Fibroblast of lung (primary cell): Measurements from ENCODE around the gene PCDHA9. TPM values are rescaled to one million over a fixed set of nuclear protein-coding genes. Genes with fewer than 3 reads are reported as not detected.
"Not testable (repeated sequence)": the region's sequence is repeated elsewhere in the genome, so short reads cannot be mapped to it uniquely, and the experiment has no call there.

Experiments used
- DNase-seq, 2 donors: peaks; one replicate each; pipeline versions ENCODE4 v3.0.0 to v3.0.0-alpha.2; 2010; ENCODE audit warnings: low read depth in 2 of 2
- H2AFZ ChIP-seq: 2 replicates; pipeline ENCODE4 v1.5.1; 2012; ENCODE audit warnings: low read length, control low read depth, inconsistent platforms
- H3K27ac ChIP-seq: 2 replicates; pipeline ENCODE4 v1.5.1; 2011; ENCODE audit warnings: low read length, control low read depth; ENCODE audit not compliant: insufficient read depth
- H3K27me3 ChIP-seq: 2 replicates; pipeline ENCODE4 v1.5.1; 2011; ENCODE audit warnings: mild to moderate bottlenecking, low read length; ENCODE audit not compliant: control insufficient read depth, insufficient read depth
- H3K36me3 ChIP-seq: 2 replicates; pipeline ENCODE4 v1.5.1; 2011; ENCODE audit warnings: low read length; ENCODE audit not compliant: control insufficient read depth, insufficient read depth
- H3K4me1 ChIP-seq: 2 replicates; pipeline ENCODE4 v1.5.1; 2011; ENCODE audit warnings: low read length; ENCODE audit not compliant: control insufficient read depth, insufficient read depth; ENCODE audit errors: extremely low read depth
- H3K4me2 ChIP-seq: 2 replicates; pipeline ENCODE4 v1.5.1; 2011; ENCODE audit warnings: low read length, control low read depth; ENCODE audit not compliant: insufficient read depth; ENCODE audit errors: extremely low read depth
- H3K4me3 ChIP-seq, 4 experiments: fragments of 200-600 bp in 1 of 4; sonication (generic) in 1 of 4; replicated peaks in 1 of 4; 2 replicates each; pipeline ENCODE4 v1.5.1; 2011 to 2016; ENCODE audit warnings: low read length in 4 of 4, low read depth in 3 of 4, mild to moderate bottlenecking in 3 of 4, control low read depth in 2 of 4, inconsistent platforms in 1 of 4, mixed read lengths in 1 of 4; ENCODE audit not compliant: insufficient read depth in 1 of 4; ENCODE audit errors: control extremely low read depth in 1 of 4
- H3K79me2 ChIP-seq: 2 replicates; pipeline ENCODE4 v1.5.1; 2012; ENCODE audit warnings: mild to moderate bottlenecking, low read length, inconsistent platforms; ENCODE audit not compliant: control insufficient read depth, insufficient read depth
- H3K9ac ChIP-seq: 2 replicates; pipeline ENCODE4 v1.5.1; 2011; ENCODE audit warnings: mild to moderate bottlenecking, low read length, control low read depth; ENCODE audit not compliant: insufficient read depth
- H3K9me3 ChIP-seq: 2 replicates; pipeline ENCODE4 v1.5.1; 2012; ENCODE audit warnings: low read depth, low read length; ENCODE audit not compliant: control insufficient read depth, insufficient read depth
- H4K20me1 ChIP-seq: 2 replicates; pipeline ENCODE4 v1.5.1; 2011; ENCODE audit warnings: low read length; ENCODE audit not compliant: control insufficient read depth, insufficient read depth; ENCODE audit errors: extremely low read depth
- EZH2 ChIP-seq: IDR thresholded peaks from 2 replicates; pipeline ENCODE4 v1.5.1; 2012; ENCODE audit warnings: low read length, control low read depth, mild to moderate bottlenecking; ENCODE audit errors: missing control alignments
- polyA plus RNA-seq, 2 donors: library from polyadenylated mRNA; depleted of rRNA in 1 of 2; stranded (reverse) in 1 of 2; unstranded in 1 of 2; fragments of >200 nt; gene quantifications; 2 replicates each; pipeline ENCODE4 v1.2.1, GENCODE V29; 2011 to 2012; ENCODE audit warnings: missing spikeins in 1 of 2
- total RNA-seq: library from RNA; depleted of rRNA; stranded (reverse); fragments of >200 nt; gene quantifications from 2 replicates; pipeline ENCODE4 v1.2.1, GENCODE V29; 2014
- TF ChIP-seq, protein P1 (sequence below), 2 donors: IDR thresholded peaks in 1 of 2; conservative IDR thresholded peaks in 1 of 2; 1 replicate in 1 of 2; 2 replicates in 1 of 2; pipeline ENCODE4 v1.5.1; 2011 to 2012; ENCODE audit warnings: low read length in 2 of 2, control low read depth in 1 of 2, inconsistent platforms in 1 of 2, low read depth in 1 of 2, mild to moderate bottlenecking in 1 of 2

The PCDHA9 gene
- total and polyA plus RNA-seq, 2 donors (not counting 1 experiment from before 2014, with no cell fraction given) = 0.03 to 0.33 TPM

DNA sequence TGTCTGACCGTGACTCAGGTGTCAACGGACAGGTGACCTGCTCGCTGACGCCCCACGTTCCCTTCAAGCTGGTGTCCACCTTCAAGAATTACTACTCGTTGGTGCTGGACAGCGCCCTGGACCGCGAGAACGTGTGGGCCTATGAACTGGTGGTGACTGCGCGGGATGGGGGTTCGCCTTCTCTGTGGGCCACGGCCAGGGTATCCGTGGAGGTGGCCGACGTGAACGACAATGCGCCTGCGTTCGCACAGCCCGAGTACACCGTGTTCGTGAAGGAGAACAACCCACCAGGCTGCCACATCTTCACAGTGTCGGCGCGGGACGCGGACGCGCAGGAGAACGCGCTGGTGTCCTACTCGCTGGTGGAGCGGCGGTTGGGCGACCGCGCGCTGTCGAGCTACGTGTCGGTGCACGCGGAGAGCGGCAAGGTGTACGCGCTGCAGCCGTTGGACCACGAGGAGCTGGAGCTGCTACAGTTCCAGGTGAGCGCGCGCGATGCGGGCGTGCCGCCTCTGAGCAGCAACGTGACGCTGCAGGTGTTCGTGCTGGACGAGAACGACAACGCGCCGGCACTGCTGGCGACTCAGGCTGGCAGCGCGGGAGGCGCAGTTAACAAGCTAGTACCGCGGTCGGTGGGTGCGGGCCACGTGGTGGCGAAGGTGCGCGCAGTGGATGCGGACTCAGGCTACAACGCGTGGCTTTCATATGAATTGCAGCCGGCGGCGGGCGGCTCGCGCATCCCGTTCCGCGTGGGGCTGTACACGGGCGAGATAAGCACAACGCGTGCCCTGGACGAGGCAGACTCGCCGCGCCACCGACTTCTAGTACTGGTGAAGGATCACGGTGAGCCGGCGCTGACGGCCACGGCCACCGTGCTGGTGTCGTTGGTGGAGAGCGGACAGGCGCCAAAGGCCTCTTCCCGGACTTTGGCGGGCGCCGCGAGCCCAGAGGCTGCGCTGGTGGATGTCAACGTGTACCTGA is 22.3 kb downstream of the PCDHA9 start:
- DNase-seq = no peak
- Histone ChIP-seq H3K36me3 (no peaks in the 10 kb centered on the region), H3K9me3 (no peaks in the 10 kb centered on the region), H3K4me2 (no peak overlapping the region), H3K27ac (no peak overlapping the region), H3K79me2 (no peaks in the 10 kb centered on the region), H3K4me3 (no peak overlapping the region), H3K4me1 (no peaks in the 10 kb centered on the region), H2AFZ (no peak overlapping the region), H3K27me3 (no peaks in the 10 kb centered on the region), H4K20me1 (no peaks in the 10 kb centered on the region), H3K9ac (no peak overlapping the region)
- TF ChIP-seq, protein P1, sequence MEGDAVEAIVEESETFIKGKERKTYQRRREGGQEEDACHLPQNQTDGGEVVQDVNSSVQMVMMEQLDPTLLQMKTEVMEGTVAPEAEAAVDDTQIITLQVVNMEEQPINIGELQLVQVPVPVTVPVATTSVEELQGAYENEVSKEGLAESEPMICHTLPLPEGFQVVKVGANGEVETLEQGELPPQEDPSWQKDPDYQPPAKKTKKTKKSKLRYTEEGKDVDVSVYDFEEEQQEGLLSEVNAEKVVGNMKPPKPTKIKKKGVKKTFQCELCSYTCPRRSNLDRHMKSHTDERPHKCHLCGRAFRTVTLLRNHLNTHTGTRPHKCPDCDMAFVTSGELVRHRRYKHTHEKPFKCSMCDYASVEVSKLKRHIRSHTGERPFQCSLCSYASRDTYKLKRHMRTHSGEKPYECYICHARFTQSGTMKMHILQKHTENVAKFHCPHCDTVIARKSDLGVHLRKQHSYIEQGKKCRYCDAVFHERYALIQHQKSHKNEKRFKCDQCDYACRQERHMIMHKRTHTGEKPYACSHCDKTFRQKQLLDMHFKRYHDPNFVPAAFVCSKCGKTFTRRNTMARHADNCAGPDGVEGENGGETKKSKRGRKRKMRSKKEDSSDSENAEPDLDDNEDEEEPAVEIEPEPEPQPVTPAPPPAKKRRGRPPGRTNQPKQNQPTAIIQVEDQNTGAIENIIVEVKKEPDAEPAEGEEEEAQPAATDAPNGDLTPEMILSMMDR (conservative IDR thresholded peaks at IDR 0.05 in 1 of 2, IDR thresholded peaks at IDR 0.05 in 1 of 2; ENCODE audit: low read depth in 1 of 2, low read length in 2 of 2) = no peak
- TF ChIP-seq EZH2 = no peak

DNA sequence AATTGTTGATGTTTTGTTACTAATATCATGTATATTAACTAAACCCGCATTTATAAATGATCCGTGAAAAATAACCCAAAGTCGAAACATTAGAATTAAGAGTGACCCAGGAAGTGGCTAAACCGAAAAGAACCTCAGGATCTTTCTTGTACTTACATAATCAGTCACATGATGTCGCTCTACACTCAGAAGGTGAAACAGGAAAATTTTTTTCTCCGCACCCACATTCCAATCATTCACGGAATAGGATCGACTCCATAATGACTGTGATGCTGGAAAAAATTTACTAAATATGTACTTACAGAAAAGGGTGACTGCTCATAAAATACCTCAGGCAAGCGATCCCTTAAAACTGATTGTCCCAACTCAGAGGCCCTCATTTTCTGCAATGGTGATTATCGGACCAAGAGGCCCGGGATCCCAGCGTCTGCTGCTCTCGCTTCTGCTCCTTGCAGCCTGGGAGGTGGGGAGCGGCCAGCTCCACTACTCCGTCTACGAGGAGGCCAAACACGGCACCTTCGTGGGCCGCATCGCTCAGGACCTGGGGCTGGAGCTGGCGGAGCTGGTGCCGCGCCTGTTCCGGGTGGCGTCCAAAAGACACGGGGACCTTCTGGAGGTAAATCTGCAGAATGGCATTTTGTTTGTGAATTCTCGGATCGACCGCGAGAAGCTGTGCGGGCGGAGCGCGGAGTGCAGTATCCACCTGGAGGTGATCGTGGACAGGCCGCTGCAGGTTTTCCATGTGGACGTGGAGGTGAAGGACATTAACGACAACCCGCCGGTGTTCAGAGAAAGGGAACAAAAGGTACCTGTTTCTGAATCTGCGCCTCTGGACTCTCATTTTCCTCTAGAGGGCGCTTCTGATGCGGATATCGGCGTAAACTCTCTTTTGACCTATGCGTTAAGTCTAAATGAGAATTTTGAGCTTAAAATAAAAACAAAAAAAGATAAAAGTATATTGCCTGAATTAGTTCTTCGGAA is 27.2 kb downstream of the PCDHA9 start, which contains the start of gene PCDHA12:
TSS of gene PCDHA12 (plus strand) at position 224 of the 981 bp plus-strand sequence. CDS start at position 389, 165 bp downstream.
- no peak within 1 kb of the TSS for H2AFZ ChIP-seq
- DNase-seq = no peak
- no peak within 1 kb of the TSS for H3K4me3 ChIP-seq
- no peak within 1 kb of the TSS for H3K9ac ChIP-seq
- no peak within 1 kb of the TSS for H3K27ac ChIP-seq
- peaks cover 2% of the 10 kb centered on the region for H3K9me3 ChIP-seq
- H4K20me1 ChIP-seq = no peaks in the 10 kb centered on the region
- H3K36me3 ChIP-seq = no peaks in the 10 kb centered on the region
- no peaks in the 10 kb centered on the region for H3K79me2 ChIP-seq
- TF ChIP-seq, protein P1 (conservative IDR thresholded peaks at IDR 0.05 in 1 of 2, IDR thresholded peaks at IDR 0.05 in 1 of 2; ENCODE audit: low read depth in 1 of 2, low read length in 2 of 2) = no peak
- no peak for TF ChIP-seq EZH2
- no peaks in the 10 kb centered on the region for H3K27me3 ChIP-seq
- no peak within 1 kb of the TSS for H3K4me2 ChIP-seq
- H3K4me1 ChIP-seq = no peaks in the 10 kb centered on the region

DNA sequence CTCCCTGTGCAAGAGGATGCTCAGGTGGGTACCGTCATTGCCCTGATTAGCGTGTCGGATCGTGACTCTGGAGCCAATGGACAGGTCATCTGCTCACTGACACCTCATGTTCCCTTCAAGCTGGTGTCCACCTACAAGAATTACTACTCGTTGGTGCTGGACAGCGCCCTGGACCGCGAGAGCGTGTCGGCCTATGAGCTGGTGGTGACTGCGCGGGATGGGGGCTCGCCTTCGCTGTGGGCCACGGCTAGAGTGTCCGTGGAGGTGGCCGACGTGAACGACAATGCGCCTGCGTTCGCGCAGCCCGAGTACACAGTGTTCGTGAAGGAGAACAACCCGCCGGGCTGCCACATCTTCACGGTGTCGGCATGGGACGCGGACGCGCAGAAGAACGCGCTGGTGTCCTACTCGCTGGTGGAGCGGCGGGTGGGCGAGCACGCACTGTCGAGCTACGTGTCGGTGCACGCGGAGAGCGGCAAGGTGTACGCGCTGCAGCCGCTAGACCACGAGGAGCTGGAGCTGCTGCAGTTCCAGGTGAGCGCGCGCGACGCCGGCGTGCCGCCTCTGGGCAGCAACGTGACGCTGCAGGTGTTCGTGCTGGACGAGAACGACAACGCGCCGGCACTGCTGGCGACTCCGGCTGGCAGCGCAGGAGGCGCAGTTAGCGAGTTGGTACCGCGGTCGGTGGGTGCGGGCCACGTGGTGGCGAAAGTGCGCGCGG is 28.5 kb downstream of the PCDHA9 start:
- H3K27me3 ChIP-seq, H3K36me3 ChIP-seq, DNase-seq, H2AFZ ChIP-seq, H3K4me1 ChIP-seq, H3K27ac ChIP-seq, H3K9ac ChIP-seq, H3K4me2 ChIP-seq, H4K20me1 ChIP-seq, H3K79me2 ChIP-seq, H3K9me3 ChIP-seq, H3K4me3 ChIP-seq: not testable (repeated sequence)
